ENCODE results near the gene ARHGAP22.
A peak's percentile ranks its signal among the peaks of the same experiment; 100 is the strongest.

Gene ARHGAP22

DNA sequence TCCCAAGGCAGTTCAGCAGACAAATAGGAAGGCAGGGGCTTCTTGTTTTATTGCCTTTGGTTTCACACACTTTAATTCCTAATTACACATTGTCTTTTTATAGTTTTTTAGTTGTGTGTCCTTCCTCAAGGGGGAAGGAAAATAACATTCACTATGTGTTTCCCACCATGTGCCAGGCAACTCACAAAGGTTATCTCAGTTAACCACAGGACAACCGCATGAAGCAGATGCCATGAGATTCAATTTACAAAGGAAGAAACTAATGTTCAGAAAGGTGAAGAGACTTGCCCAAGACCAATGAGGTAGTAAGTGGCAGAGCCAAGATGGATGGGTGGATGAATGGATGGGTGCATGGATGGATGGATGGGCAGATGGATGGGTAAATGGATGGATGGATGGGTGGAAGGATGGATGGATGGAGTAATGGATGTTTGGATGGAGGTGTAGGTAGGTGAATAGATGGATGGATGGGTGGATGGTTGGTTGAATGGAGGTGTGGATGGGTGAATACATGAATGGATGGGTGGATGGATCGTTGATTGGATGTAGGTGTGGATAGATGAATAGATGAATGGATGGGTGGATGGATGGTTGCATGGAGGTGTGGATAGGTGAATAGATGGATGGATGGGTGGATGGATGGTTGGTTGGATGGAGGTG is 77.9 kb downstream of the ARHGAP22 start:
- no peak for DNase-seq

DNA sequence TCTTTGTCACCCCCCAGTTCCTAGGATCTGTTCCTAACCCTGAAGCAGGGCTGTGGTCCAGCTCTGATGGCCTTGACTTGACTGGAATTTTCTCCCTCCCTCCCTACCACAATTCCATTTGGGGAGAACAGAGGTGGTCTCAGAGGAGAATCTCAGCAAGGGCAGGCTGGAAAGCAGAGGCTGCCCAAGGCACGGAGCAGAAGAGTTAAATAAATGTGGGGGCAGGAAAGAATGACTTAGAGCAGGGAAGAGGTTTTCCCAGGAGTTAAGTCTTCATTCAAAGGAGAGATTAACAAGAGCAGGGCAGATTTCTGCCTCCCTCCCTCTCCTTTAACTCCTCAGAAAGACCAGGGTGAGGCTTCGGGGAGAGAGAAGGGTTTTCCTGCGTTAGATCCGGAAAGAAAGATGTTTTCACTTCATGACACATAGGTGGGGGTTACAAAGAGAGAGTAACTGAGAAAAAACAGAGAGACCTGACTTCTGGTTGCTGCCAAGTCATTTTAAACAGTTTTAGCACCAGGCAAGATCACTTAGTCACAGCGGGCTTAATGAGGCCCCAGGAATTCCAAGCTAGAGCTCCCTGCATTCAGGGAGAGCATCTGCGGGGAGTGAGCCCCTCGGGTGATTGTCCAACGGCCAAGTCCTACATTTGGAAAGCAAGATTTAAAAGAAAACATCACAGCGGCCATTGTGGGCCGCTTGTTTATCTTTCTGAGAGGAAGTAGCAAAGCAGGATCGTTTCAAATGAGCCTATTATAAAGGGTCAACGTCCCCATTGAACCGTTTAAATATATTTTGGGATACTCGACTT is 78.7 kb downstream of the ARHGAP22 start:
- no peak for DNase-seq

DNA sequence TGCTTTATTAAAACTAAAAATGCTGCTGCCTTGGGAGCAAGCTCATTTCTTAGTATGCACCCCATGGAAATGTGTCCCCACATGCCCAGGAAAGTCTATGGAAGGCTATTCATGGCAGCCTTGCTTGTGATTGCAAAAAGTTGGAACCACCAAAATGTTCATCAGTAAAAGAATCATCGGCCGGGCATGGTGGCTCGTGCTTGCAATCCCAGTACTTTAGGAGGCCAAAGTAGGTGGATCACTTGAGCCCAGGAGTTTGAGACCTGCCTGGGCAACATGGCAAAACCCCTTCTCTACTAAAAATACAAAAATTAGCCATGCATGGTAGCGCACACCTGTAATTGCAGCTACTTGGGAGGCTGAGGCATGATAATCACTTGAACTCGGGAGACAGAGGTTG is 79.8 kb downstream of the ARHGAP22 start:
- no peak for DNase-seq

DNA sequence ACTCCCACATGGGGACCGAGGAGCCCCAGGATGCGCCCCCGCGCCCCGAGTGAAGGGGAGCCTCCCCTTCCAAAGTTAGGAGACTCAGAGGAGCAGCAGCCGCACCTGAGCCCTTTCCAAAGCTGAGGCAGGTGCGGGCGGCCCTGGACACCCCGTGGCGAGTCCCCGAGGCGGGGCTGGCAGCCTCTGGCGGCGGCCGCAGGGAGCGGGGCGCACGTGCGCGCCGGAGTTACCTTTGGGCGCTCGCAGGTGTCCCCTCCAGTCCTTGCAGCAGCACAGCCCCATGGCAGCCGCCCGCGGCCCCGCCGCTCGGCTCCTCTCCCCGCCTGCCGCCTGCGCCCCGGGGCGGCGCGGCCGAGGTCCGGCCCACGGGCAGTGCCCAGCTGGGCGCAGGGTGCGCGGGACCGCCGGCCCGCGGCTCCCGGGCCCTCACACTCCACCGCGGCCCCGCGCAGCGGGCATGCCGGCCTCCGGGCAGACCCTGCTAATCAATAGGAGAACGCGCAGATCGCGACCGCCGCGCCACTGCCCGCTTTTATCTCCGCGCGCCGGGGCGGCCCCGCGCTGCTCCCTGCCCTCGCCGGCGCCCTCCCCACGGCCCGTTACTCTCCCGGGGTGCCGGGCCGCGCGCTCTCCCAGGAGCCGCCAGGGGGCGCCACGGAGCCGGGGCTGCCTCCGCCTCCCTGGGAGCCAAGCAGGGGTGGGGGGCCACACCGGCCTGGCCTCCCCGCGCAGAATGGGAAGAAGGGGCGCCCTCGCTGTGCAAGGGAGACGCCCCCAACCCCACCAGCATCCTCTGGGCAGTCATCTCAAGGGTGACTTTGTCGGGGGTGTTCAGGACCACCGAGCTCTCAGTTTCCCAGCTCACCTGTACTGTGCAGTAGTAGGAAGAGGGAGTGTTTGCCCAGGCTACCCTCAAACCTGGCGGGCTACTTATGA is 80.8 kb downstream of the ARHGAP22 start:
- peak; percentile 26 for DNase-seq

DNA sequence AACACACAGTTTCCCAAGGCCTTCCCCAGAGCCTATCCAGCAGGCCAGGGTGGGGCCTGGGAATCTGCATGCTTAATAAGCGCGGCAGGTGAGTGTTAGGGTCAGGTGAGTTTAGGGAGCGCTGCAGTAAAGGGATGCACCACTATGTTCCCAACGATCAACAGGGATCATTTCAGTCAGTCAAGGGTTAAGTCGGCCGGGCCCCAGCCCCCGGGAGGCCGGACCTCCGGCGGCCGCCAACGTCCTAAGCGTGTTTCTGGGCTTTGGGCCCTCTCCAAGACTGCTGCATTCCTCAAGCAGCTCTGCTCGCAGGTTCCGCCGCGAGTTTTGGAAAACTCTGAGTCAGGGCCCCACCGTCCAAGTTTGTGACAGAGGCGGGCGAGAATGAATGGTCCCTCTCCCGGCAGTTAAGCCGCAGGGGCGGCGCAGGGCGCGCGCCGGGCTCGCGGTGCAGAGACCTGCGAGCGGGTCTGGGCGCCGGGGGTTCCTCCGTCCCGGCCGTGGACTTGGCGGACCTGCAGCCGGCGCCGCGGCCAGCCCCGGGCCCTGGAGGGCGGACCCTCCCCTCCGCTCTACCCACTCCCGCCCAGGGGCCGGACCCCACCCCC is 81.6 kb downstream of the ARHGAP22 start:
- DNase-seq: no peak

DNA sequence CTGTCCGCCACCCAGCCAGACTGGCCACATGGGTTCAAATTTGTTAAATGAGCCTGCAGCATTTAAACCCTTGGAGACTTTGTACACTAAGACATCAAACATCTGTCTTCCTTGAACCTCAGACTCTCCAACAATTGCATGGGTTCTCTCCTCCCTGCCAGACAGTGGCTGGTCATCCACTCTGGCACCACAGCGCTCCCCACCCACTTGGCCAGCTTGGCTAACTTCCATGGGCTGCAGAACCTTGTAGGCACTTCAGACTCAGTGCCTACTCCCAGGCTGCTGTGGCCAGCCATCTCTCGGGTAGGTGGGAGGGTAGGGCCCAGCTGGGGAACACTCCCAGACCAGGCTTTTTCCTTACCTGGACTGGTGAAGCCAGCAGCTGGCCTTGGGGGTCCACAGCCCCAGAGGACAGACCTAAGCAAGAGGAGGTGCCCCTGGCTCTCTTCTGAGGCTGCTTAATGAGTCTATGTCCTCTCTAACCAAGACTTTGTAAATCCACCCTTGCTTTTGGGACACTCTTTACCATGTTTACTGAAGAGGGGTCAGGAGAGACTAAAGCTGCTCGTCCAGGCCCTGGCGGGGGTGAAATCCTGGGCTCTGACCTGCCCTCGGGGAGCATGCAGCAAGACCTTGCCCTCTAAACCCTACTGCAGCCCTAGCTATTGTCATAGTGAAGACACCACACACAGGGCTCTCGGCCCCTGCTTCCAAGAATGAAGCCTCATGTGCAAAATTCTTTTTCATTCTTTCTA is 82.7 kb downstream of the ARHGAP22 start:
- DNase-seq: no peak

DNA sequence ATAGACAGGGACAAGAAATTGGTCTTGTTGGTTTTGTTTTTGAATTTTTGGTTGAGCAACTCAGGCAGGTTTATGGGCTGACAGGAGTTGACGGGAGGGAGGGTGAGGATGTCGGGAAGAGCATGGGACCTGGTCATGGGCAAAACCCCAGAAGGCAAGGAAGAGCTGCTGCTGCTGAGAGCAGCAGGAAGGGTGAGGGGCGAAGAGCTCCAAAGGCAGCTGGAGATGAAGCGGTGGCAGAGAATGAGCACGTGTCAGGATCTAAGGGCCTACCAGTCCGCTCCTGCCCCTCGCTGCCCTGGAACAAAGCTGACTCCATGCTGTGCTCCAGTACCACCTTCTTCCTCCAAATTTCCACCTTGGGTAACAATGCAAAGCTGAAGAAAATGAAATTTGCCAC is 84.3 kb downstream of the ARHGAP22 start:
- no peak for DNase-seq

DNA sequence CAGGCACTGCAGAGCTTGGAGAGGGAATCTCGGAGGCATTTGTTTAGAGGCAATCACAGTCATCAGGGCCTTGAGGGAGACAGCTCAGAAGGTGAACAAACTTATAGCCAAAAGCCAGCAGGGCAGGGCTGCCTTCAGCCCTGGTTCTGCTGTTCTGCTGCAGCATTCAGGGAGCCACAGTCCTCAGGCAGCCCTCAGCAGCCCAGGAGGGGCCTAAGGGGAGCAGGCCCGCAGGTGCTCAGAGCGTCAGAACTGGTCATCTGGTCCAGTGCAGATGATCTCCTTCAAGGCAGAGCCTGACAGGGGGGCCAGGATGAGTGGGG is 84.7 kb downstream of the ARHGAP22 start:
- no peak for DNase-seq

DNA sequence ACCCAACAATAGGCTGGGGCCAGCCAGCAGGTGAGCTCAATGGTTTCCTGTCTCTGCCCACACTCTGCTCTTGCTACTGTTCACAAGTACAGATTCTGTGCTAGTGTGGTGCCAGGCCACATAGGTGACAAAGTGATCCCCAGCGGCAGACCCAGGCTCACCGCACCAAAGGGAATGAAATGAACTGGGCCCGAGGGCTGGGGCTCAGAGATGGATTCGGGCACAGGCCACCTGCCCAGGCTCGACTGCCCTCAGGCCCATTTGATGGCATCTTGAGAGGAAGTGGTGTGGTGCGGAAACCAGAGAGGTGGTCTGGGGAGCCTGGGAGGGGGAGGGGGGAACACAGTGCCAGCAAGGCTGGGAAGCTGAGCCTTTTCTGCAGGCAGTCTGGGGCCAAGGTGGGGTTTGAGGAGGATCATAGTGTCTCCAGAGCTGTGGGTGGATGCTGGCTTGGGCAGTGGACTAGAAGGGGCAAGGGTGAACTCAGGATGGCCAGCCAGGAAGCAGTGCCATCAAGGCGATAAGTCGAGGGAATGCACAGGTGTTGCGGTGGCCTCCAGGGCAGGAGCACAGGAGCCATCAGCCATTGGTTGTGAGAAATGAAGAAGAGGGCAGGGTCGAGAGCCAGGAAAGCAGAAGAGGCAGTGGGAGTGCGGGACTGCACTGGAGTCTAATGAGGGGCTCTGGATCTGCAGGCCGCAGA is 85.2 kb downstream of the ARHGAP22 start:
- no peak for DNase-seq

DNA sequence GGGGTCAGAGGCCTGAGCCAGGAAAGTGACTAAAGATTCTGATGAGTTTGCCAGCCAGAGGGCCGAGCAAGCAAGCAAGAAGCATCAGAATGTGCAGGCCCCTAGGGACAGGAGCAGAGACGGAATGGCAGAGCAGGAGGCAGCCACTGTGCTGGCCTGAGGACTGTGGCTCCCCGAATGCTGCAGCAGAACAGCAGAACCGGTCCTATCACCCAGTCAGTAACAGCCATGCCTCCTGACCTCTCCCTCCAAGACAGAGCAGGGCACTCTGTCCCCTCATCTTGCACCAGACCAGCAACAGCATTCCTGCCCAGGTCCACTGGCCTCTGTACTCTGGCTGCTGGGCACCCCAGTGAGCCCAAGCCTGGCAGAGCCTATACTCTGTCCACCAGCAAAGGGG is 85.9 kb downstream of the ARHGAP22 start:
- no peak for DNase-seq

DNA sequence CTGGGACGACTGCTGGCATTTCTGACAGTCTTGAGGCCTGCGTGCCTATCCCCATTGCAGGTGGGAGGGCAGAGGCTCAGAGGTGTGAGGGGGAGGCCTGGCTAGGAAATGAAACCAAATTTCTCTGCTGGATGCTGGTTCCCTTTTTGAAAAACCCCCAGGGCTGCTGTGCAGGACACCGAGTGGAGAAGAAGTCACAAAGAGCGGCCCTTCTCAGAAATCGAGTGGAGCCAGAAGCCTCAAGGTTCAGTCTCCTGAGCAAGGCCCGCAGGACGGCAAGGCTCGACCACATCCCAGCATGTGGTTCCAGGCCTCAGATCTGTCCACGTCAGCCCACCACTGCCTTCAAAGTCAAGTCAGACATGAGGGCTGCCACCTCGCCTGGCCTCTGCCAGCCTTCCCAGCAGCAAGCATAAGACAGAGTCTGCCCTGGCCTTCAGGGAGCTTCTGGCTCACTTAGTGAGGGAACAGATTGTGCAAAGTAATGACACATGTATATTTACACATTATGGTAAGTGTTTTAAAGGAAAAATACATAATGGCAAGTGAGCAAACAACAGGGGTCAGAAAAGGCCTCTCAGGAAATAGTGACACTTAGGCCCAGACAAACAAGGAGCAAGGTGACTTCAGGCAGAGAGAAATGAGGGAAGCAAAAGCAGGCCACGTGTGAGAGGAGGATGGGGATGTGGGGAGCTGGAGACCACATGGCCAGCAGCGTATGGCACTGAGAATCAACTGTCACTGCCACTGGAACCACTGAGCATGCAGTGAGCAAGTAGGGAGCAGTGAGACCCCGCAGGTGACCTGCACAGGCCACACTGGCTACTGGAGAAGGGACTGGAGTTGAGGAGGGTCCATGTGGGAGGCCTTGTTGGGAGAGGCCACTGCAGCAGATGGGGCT is 86.7 kb downstream of the ARHGAP22 start:
- no peak for DNase-seq

DNA sequence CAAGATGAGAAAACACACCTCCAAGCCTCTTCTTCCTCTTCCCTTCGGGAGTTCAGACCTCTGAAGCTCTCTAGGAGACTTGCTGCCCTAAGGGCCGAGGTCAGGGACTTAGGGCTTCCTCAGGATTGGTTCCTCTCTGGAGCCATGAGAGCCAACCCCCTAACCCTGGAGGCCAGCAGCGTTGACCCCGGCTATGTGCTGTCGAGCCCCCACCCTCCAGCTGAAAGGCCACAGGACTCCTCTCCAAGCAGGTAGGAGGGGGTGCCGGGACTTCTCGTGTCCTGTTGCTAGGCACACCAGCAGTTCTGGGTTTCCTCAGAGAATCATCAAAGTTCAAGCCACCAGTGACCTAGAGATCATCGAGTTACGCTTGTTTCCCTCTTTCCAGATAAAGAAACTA is 87.4 kb downstream of the ARHGAP22 start:
- no peak for DNase-seq

DNA sequence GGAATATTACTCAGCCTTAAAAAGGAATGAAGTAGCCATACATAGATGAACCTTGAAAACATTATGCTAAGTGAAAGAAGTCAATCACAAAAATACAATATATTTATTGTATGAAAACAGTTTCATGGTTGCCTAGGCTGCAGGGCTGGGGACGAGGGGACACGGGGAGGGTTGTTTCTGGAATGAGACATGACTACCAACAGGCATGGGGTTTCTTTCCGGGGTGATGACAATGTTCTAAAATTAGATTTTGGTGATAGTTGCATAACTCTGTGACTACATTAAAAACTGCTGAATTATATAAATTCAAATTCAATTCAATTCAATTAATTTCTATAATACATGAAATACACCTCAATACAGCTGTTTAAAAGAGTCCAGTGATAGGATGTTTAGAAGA is 88.0 kb downstream of the ARHGAP22 start:
- DNase-seq: no peak

DNA sequence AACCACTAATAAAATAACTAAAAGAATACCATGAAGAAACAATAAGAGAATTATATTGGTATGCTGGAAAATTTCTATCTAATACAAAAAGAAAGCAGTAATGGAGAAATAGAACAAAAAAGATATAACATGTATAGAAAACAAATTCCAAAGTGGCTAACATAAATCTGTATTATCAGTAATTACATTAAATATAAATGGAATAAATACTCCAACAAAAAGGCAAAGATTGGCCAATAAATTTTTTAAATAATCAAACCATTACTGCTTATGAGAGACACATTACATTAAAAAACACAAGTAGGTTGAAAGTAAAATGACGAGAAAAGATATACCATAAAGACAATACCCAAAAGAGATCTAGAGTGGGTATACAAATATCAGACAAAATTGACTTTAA is 90.0 kb downstream of the ARHGAP22 start:
- DNase-seq: no peak

DNA sequence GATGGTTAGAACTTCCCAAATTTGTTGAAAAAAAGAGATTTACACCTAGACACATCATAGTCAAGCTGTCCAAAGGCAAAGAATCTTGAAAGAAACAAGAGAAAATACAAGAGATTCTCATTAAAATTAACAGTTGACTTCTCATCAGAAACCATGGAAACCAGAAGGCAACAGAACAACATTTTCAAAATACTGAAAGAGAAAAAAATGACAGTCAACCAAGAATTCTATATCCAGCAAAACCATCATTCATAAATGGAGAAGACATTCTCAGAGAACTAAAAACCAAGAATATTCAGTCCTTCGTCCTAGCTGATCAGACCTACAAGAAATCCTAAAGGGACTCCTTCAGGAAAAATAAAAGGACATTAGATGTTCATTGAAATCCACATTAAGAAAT is 90.6 kb downstream of the ARHGAP22 start:
- no peak for DNase-seq

DNA sequence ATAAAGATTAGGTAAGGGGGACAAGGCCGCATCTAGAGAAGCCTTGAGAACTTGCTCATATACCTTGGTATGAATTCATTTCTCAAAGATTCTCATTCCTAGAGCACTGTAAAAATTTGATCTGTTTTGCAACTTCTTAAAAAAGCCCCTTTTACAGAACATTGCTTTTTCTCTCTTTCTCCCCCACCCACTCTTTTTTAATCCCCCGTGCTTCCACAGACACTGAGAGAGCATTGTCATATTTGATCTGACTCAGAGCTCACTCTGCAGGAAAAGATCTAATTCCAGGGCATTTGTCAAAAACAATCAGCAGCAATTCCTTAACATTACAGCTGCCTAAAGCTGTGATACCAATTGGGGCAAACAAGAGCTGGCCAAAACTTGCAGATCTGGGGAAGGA is 92.0 kb downstream of the ARHGAP22 start:
- no peak for DNase-seq

DNA sequence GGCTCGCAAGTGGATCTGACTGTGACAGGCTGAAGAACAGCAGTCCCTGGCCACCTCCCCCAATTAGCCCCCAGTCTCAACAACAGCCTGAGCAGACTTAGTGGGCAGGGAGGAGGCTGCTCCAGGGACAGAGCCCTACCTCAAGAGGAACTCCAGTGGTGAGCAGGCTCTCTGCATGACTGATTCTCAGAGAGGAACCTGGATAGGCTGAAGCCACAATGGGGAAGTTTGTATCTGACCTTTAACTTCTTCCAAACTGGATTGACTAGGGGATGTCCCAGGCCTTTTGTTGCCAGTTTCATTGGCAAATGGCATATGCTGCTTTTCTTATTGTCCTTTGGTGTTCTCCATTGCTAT is 93.0 kb downstream of the ARHGAP22 start:
- DNase-seq: no peak

DNA sequence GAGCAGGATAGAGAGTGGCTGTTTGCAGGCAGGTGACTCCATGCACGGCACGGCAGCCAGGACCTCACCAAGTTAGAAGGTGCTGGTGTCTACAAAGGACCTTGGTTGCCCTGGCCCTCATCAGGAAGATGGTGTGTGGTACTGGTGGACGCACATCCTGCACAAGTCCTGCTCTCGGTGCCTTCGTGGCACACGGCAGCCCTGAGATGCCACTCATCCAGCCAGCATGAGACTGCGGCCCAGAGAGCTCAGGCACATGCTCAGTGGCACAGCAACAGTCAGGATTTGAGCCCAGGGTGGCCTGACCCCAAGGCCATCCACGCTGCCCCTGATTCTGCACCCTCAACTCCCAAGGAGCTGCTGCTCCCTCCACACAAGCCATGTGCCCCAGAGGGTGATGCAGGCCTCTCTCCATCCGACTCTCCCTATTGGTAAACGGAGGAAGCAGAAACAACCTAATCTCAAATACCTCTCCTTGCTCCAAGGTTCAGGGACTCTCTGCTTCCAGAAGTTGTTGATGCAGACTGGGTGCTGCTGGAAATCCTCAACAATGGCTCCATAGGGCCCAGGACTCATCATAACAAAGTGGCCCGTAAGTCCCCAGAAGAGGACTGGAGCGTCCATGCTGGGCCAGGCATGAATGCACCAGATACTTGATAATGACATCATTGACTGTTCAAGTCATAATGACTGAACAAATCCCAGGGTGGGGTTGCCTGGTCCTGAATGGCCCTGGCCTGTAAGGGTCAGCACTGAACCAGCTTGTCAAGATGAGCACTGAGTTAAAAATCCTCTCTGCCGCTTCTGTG is 93.6 kb downstream of the ARHGAP22 start:
- no peak for DNase-seq

DNA sequence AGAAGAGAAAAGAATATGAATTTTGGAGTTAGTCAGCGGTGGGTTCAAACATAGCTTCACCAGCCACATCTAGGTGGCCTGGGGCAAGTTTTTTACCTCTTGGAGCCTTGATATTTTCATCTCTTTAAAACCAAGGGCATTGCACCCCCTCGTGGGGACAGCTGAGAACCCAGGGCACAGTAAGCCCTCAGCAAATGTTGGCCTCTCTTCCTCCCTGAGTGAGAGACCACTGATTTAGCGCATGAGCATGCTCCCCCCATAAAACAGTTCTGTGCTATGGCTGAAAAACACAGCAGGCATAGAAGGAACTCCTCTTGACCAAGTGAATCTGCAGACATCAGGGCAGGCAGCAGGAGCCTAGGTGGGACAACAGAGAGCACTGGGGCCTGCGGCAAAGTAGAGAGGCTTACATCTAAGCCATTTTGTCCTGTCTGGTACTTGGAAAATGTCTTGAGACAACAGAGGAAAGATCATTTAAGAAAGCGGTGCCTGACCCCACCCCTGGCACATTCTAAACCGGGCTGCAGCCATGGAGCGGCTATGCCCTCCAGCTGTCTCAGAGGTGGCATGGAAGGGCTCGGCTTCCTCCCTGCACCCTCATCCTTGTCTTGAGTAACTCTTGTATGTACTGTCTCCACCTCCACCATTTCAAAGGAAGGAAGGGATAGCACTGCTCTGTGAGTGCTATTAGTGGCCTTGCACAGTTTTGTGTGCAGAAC is 94.7 kb downstream of the ARHGAP22 start:
- no peak for DNase-seq
